GM12875 (cell line): ENCODE measurements around the gene HDAC4.

Experiments
- H3K4me3 ChIP-seq: one replicate; pipeline ENCODE4 v1.5.1; 2011; ENCODE audit warnings: low read depth, low read length, control low read depth
- TF ChIP-seq, protein P1 (sequence below): IDR thresholded peaks from 2 replicates; pipeline ENCODE4 v1.5.1; 2011; ENCODE audit warnings: low read depth, mild to moderate bottlenecking, control low read depth, inconsistent platforms, low read length, moderate library complexity, borderline replicate concordance; ENCODE audit not compliant: insufficient read depth

The HDAC4 gene

DNA sequence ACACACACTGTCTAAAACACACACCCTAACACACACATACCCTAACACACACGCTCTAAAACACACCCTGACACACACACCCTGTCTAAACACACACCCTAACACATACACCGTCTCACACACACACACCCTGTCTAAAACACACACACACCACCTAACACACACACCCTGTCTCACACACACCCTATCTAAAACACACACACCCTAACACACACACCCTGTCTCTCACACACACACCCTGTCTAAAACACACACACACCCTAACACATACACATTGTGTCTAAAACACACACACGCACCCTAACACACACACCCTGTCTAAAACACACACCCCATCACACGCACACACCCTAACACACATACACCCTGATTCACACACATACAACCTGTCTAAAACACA lies 54.1 kb downstream of the HDAC4 start:
- no peak overlapping the region for H3K4me3 ChIP-seq
- TF ChIP-seq, protein P1, sequence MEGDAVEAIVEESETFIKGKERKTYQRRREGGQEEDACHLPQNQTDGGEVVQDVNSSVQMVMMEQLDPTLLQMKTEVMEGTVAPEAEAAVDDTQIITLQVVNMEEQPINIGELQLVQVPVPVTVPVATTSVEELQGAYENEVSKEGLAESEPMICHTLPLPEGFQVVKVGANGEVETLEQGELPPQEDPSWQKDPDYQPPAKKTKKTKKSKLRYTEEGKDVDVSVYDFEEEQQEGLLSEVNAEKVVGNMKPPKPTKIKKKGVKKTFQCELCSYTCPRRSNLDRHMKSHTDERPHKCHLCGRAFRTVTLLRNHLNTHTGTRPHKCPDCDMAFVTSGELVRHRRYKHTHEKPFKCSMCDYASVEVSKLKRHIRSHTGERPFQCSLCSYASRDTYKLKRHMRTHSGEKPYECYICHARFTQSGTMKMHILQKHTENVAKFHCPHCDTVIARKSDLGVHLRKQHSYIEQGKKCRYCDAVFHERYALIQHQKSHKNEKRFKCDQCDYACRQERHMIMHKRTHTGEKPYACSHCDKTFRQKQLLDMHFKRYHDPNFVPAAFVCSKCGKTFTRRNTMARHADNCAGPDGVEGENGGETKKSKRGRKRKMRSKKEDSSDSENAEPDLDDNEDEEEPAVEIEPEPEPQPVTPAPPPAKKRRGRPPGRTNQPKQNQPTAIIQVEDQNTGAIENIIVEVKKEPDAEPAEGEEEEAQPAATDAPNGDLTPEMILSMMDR: no peak

DNA sequence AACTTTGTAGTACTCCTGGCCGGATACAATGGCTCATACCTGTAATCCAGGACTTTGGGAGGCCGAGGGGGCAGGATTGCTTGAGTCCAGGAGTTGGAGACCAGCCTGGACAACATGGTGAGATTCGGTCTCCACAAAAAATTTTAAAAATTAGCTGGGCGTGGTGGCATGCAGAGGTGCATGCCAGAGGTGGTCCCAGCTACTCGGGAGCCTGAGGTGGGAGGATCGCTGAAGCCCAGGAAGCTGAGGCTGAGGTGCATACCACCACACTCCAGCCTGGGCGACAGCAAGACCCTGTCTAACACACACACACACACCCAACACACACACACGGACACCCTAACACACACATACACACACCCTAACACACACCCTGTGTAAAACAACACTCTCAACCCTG lies 55.6 kb downstream of the HDAC4 start:
- TF ChIP-seq, protein P1: no peak

DNA sequence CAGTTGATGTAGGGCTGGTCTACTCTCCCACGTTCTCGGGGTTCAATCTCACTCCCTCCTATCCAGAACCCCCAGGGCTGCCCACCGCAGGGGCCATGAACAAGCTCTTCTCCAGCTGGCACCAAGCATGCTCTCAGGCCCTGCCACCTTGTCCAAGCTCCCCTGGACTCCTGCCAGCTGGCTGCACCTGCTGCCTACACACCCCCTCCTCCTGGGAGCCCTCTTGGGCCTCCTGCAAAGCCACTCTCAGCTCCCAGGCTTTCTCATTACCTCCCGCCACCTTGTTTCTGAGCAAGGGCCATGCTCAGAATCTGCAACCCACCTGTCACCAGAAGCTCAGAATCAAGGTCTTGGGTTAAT lies 56.0 kb downstream of the HDAC4 start:
- H3K4me3 ChIP-seq: no peak overlapping the region

More for the DNA sequence above, 55.6 kb downstream of the HDAC4 start:
- H3K4me3 ChIP-seq: no peak overlapping the region

DNA sequence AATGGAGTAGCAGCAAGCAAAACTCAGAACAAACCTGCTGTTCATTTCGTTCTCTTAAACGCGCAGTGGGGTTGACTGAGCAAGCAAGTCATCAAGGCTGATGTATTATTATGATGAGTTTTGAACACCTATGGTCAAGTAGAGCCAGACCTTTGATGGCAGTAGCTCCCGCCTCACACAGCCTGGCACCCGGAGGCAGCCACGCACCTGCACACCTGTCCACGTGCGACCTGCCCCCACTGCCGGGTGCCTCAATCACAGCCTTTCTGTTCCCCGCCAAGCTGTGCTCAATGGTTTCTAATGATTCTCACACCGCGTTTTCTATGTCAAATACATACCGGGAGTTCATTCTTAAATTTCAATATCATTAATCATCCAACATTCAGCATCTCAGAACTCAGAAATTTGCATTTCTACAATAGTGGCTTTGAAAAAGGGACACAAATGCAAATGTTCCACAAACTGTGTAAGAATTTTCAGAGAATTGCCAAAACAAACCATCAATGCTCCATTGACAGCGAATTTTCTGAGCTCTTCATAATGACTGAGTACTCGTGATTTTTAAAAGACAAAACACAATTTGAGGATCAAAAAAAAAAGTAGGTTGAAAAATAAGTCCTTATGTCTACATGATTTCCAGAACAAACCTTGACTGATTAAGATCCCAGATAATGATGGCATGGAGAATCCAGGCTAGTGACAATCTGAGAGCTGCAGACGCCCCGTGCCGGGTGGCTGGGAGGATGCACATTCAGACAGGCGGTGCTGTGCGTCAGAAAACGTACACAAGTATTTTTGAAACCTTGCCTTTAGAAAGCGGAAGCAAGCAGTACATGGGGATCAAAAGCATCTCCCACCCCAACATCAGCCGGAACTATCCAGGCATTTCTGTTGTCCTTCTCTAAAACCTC lies 56.6 kb downstream of the HDAC4 start:
- TF ChIP-seq, protein P1: no peak
- H3K4me3 ChIP-seq: no peak overlapping the region

More for the DNA sequence above, 56.0 kb downstream of the HDAC4 start:
- TF ChIP-seq, protein P1: no peak

DNA sequence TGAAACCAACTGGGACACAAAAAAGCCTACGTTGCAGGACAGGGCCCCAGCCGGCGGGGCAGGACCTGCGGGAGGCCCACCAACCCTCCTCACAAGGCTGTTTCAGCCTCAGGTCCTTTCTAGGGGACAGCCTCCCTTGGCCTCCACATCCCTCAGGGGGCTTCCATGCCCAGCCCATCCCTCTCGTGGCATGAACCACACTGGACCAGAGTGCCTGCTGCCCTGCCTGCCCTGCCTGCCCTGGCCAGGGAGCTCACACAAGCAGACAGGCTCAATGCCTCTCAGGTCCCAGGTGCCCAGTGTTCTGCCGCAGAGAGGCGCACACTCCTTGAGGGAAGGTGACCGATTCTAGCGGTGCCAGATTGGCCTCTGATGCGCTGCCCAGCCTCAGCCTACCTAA lies 57.4 kb downstream of the HDAC4 start:
- TF ChIP-seq, protein P1: no peak
- no peak overlapping the region for H3K4me3 ChIP-seq

DNA sequence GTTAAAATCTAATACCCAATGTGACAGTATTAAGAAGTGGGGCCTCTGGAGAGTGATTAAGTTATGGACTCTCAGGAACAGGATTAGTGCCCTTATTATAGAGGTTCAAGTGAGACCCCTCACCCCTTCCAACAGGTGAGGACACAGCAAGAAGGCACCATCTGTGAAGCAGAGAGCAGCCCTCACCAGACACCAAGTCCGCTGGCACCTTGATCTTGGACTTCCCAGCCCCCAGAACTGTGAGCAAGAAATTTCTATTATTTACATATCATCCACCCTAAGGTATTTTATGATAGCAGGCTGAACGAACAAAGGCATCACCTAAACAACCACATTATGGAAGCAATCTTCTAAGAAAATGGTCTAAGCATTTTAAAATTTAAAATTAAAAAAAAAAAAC lies 59.0 kb downstream of the HDAC4 start:
- H3K4me3 ChIP-seq: no peak overlapping the region
- TF ChIP-seq, protein P1: no peak

DNA sequence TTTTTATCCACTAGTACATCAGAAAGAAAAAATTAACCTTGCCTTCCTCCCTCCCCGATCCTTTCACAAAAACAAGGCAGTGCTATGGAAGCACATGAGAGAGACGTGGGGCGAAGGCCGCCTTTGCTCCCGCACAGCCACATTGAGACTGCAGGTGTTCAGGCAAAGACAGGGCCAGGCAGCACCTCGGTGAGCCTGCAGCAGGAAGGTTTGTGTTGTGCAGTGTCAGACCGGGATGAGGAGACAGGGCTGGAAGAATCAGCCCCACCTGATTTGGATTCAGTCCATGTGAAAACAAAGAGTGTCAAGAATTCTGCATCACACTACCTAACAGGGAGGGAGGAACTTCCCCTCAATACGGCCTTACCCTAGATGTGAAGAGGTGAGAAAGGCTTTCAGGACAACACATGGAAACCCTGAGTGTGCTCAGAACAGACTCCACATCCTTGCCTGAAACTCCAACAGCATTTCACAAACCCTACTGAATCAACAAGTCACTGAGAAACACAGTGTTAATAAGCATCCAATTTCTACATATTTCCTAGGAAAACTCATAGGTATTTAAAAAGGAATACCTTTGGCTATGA lies 59.6 kb downstream of the HDAC4 start:
- H3K4me3 ChIP-seq: no peak overlapping the region
- TF ChIP-seq, protein P1: no peak
